CD4-positive, alpha-beta memory T cell (primary cell): Measurements from ENCODE around the gene CSNK1G2. TPM values are rescaled to one million over a fixed set of nuclear protein-coding genes. Genes with fewer than 3 reads are reported as not detected.

Experiments
- CTCF ChIA-PET: fragments of 350-600 bp; sonication (Branson Sonifier 250); formaldehyde crosslinking; loops from one replicate; lab custom pipeline; 2021; ENCODE audit warnings: inconsistent platforms; ENCODE audit not compliant: partially characterized antibody; lab: Charles Lee
- POLR2A ChIA-PET: fragments of 350-600 bp; sonication (Branson Sonifier 250); formaldehyde crosslinking; loops from one replicate; lab custom pipeline; 2021; ENCODE audit not compliant: partially characterized antibody; lab: Charles Lee
- DNase-seq, 5 donors: peaks; one replicate each; pipeline versions ENCODE4 v3.0.0 to v3.0.0-alpha.2; 2020 to 2022; ENCODE audit warnings: mixed read lengths in 1 of 5
- H3K27ac ChIP-seq: one replicate; pipeline ENCODE4 v1.7.0; 2013; ENCODE audit warnings: low read depth, low read length
- H3K27me3 ChIP-seq: 2 replicates; pipeline ENCODE4 v1.7.0; 2013; ENCODE audit warnings: mild to moderate bottlenecking, low read length, moderate library complexity; ENCODE audit not compliant: insufficient read depth
- H3K36me3 ChIP-seq: 2 replicates; pipeline ENCODE4 v1.7.0; 2013; ENCODE audit warnings: mild to moderate bottlenecking, low read length, moderate library complexity; ENCODE audit not compliant: insufficient read depth
- H3K4me1 ChIP-seq: 2 replicates; pipeline ENCODE4 v1.7.0; 2013; ENCODE audit warnings: mild to moderate bottlenecking, low read length, moderate library complexity; ENCODE audit not compliant: insufficient read depth
- H3K4me3 ChIP-seq, 2 donors: one replicate each; pipeline ENCODE4 v1.7.0; 2013; ENCODE audit warnings: low read length in 2 of 2, mild to moderate bottlenecking in 1 of 2
- H3K9me3 ChIP-seq, 2 donors: one replicate each; pipeline ENCODE4 v1.7.0; 2013; ENCODE audit warnings: low read length in 2 of 2, control low read depth in 1 of 2; ENCODE audit not compliant: control insufficient read depth in 1 of 2
- H3K27ac Mint-ChIP-seq, 7 donors: one replicate each; pipeline ENCODE4 v1.8.0; 2020 to 2021; ENCODE audit warnings: mixed read lengths in 7 of 7, mild to moderate bottlenecking in 6 of 7, inconsistent platforms in 3 of 7, moderate library complexity in 3 of 7
- H3K27me3 Mint-ChIP-seq, 2 donors: one replicate each; pipeline ENCODE4 v1.8.0; 2020 to 2021; ENCODE audit warnings: mixed read lengths in 2 of 2
- H3K36me3 Mint-ChIP-seq, 2 donors: one replicate each; pipeline ENCODE4 v1.8.0; 2020 to 2021; ENCODE audit warnings: mixed read lengths in 2 of 2, inconsistent platforms in 1 of 2, mild to moderate bottlenecking in 1 of 2
- H3K4me1 Mint-ChIP-seq, 4 donors: one replicate each; pipeline ENCODE4 v1.8.0; 2020 to 2021; ENCODE audit warnings: mixed read lengths in 4 of 4, mild to moderate bottlenecking in 1 of 4
- H3K4me3 Mint-ChIP-seq, 8 donors: one replicate each; pipeline ENCODE4 v1.8.0; 2020 to 2021; ENCODE audit warnings: mixed read lengths in 8 of 8, mild to moderate bottlenecking in 7 of 8, moderate library complexity in 6 of 8, inconsistent platforms in 3 of 8
- H3K9me3 Mint-ChIP-seq, 8 donors: one replicate each; pipeline ENCODE4 v1.8.0; 2020 to 2021; ENCODE audit warnings: mixed read lengths in 8 of 8, mild to moderate bottlenecking in 5 of 8, inconsistent platforms in 3 of 8, moderate library complexity in 1 of 8
- intact Hi-C: fragments of 100-400 bp; cut with micrococcal nuclease; formaldehyde crosslinking; loops from one replicate; pipeline ENCODE4 v1.15.1; 2023
- polyA plus RNA-seq, 2 donors: library from polyadenylated mRNA; unstranded; fragments of 300-500 nt; fragmentation: Illumina TruSeq; gene quantifications; one replicate each; pipeline ENCODE4 v1.2.3, GENCODE V29; 2021
- total RNA-seq, 2 experiments: library from RNA; stranded (reverse); gene quantifications; one replicate each; pipeline ENCODE4 v1.2.3, GENCODE V29; 2021

Gene CSNK1G2
- total and polyA plus RNA-seq, 4 experiments from 2014 or later, result 11.3 to 144 (median 99.5) TPM

DNA sequence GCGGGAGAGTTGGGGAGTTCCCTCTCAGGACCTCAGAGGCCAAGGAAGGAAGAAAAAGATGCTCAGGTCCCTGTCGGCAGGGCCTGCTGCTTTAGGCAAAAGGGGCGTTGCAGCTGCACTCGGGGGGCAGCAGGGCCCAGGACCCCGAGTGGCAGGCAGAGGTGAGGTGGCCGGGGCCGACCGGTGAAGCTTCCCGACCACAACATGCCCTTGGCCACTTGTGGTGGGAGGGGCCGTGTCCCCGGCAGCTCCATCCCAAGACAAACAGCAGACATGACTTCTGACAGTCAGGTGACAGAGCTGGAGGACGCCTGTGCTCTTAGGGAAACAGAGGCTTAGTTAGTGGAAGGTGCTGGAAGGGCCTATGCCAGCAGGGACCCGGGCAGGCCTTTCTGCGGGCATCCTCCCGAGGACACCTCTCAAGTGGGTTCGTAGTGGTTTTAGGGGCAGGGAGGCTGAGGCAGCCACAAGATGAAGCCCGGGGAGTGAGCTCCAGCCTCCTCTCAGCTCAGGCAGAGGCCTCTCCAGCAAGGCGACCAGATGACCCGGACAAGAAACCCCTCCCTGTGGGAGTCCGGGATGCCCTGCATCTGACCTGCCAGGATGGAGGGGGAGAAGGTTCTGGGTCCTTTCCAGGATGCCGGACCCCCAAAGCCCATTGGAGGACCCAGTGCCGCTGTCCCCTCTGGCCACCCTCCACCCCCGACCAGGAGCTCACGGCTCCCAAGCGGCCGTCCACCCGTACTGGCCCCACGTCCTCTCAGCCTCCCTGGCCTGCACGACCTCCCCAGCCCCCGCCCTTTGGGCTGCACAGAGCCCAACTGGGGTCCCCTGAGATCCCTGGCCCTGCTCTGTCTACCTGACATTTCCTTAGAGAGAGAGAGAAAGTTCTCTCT, 50.3 kb downstream of the CSNK1G2 start:
- Mint-ChIP-seq H3K9me3 (no peaks in the 10 kb centered on the region), H3K4me3 (no peak overlapping the region)

DNA sequence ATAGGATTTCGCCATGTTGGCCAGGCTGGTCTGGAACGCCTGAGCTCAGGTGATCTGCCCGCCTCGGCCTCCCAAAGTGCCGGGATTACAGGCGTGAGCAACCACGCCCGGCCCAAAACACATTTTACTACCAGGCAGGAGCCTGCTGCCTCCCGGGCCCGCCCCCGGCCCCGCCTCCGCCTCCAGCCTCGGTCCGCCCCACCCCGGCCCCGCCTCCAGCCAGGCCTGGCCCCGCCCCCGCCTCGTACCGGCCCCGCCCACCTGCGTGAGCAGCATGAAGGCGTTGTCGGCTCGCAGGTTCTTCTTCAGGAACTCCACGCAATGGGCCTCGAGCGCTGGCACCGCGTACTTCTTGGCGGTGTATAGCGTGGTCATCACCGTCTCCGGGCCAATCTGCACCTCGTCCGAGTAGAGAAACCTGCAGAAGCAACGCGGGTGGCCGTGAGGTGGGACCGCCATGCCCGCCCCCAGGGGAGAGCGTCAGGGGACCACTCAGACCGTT, 51.8 kb downstream of the CSNK1G2 start:
- Histone ChIP-seq H3K9me3 (no peaks in the 10 kb centered on the region), H3K4me1 (no peaks in the 10 kb centered on the region), H3K4me3 (no peak overlapping the region), H3K36me3 (peaks cover 33% of the 10 kb centered on the region), H3K27ac (no peak overlapping the region), H3K27me3 (no peaks in the 10 kb centered on the region)
- ChIA-PET POLR2A (interaction anchor here (0.6 kb wide), 1 partner anchor 92 kb away, joined by 4 read pairs; no protein-coding TSS in a partner anchor), CTCF (no interaction called here)
- H3K9me3 Mint-ChIP-seq, result peaks cover 0 to 2% (median 0%) of the 10 kb centered on the region in 8 donors
- H3K36me3 Mint-ChIP-seq, result peaks cover 9 to 29% of the 10 kb centered on the region in 2 donors
- H3K27me3 Mint-ChIP-seq, result no peaks in the 10 kb centered on the region
- peaks cover 0 to 3% (median 1%) of the 10 kb centered on the region in 4 donors for H3K4me1 Mint-ChIP-seq
- intact Hi-C loops, result no loop called here
- DNase-seq, result peak in 1 of 5 donors; percentile 27
- no peak overlapping the region for H3K4me3 Mint-ChIP-seq
- peak overlapping the region in 2 of 7 donors; percentile 18 to 57 for H3K27ac Mint-ChIP-seq

More for the DNA sequence above, 50.3 kb downstream of the CSNK1G2 start:
- peak overlapping the region in 2 of 7 donors; percentile 41 to 85 for H3K27ac Mint-ChIP-seq
- no peaks in the 10 kb centered on the region for H3K4me1 Mint-ChIP-seq
- no peaks in the 10 kb centered on the region for H3K9me3 ChIP-seq
- H3K4me3 ChIP-seq, result no peak overlapping the region
- peaks cover 38% of the 10 kb centered on the region for H3K36me3 ChIP-seq
- peak in 1 of 5 donors; percentile 27 for DNase-seq
- H3K27me3 ChIP-seq, result no peaks in the 10 kb centered on the region
- H3K27ac ChIP-seq, result no peak overlapping the region
- intact Hi-C loops, result no loop called here
- ChIA-PET CTCF (interaction anchor here (0.5 kb wide), 1 partner anchor 328 kb away, joined by 3 read pairs; no protein-coding TSS in a partner anchor), POLR2A (interaction anchor here (0.7 to 1.2 kb wide), 2 partner anchors 9 to 35 kb away, joined by 3 read pairs; no protein-coding TSS in a partner anchor)
- no peaks in the 10 kb centered on the region for H3K27me3 Mint-ChIP-seq
- no peaks in the 10 kb centered on the region for H3K4me1 ChIP-seq
- peaks cover 4 to 31% of the 10 kb centered on the region in 2 donors for H3K36me3 Mint-ChIP-seq

DNA sequence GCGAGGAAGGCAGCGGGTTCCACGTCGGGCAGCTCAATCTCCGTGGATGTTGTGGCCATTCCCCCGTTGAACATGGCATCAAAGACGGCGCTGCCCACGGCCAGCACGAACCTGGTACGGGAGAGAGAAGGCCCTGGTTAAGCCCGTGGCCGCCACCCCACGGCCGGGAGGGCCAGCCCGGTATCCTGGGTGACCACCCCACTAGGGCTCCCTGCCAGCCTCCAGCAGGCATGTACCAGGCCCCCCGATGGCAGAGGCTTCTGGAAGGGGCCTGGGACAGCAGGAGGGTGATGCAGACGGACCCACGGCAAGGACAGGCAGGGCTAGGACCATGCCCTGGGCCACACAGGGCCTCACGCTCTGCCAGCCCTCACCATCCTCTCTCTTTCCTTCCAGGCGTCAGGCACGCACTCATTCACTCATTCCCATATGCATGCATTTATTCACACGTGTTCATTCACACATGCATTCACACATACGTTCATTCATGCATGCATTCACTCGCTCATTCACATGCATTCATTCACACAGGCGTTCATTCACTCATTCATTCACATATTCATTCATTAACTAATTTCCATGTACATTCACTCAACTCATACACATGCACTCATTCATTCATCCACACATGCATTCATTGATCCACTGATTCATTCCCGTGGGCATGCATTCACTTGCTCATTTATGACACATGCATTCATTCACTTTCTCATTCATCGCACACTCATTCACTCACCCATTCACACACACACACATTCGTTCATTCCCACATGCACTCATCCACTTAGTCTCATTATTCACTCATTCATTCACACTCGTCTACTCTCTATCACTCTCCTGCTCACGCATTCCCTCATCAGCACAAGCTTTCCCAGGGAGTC, 56.6 kb downstream of the CSNK1G2 start:
- H3K4me3 ChIP-seq, result no peak overlapping the region
- DNase-seq, result no peak
- Mint-ChIP-seq H3K4me1 (peaks cover 0 to 6% (median 4%) of the 10 kb centered on the region in 4 donors), H3K9me3 (peaks cover 0 to 2% (median 0%) of the 10 kb centered on the region in 8 donors), H3K36me3 (peaks cover 16 to 24% of the 10 kb centered on the region in 2 donors), H3K27ac (peak overlapping the region in 3 of 7 donors; percentile 1 to 50 (median 48)), H3K27me3 (no peaks in the 10 kb centered on the region), H3K4me3 (no peak overlapping the region)
- POLR2A ChIA-PET, result interaction anchor here (1.0 kb wide), 1 partner anchor 54 kb away, joined by 3 read pairs; no protein-coding TSS in a partner anchor
- no peaks in the 10 kb centered on the region for H3K27me3 ChIP-seq
- no peaks in the 10 kb centered on the region for H3K9me3 ChIP-seq
- intact Hi-C loops, result no loop called here
- H3K36me3 ChIP-seq, result peaks cover 7% of the 10 kb centered on the region
- H3K27ac ChIP-seq, result no peak overlapping the region
- H3K4me1 ChIP-seq, result no peaks in the 10 kb centered on the region
- CTCF ChIA-PET, result interaction anchor here (0.6 kb wide), 1 partner anchor 73 kb away, joined by 3 read pairs; no protein-coding TSS in a partner anchor

DNA sequence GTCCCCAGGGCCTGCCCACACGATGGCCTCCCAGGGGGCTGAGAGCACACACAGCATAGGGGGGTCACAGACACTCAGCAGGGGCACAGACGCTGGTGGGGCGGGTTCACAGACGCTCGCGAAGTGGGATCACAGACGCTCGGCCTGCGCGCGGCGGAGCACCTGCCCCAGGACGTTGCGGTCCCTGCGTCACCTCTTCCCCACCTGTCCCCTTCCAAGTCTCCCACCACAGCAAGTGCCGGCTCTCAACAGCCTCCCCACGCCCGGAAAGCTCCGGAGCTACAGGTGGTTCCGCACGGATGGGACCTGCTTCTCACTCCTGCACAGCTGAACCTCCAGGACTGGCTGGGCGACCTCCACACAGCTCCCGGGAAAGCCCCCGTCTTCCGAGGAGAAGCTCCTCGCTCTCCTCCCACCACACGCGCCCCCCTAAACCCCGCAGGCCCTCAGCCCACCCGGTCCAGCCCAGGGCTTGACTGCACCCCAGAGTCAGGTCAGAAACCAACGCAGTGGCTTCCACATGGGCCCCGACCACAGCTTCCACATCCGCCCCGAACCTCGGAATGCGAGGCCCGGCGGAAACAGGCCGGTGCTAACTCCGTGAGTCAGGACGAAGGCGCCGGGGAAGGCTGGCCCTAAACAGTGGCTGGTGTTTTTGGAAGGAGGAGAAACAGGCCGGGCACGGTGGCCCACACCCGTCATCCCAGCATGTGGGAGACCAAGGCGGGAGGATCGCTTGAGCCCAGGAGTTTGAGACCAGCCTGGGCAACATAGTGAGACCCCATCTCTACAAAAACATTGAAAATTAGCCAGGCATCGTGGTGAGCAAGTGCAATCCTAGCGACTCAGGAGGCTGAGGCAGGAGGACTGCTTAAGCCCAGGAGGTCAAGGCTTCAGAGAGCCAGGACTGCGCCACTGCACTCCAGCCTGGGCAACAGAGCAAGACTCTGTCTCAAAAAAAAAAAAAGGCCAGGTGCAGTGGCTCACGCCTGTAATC, 58.0 kb downstream of the CSNK1G2 start:
- peak overlapping the region in 1 of 7 donors; percentile 42 for H3K27ac Mint-ChIP-seq
- Histone ChIP-seq H3K9me3 (no peaks in the 10 kb centered on the region), H3K27ac (no peak overlapping the region), H3K27me3 (no peaks in the 10 kb centered on the region), H3K4me3 (no peak overlapping the region), H3K36me3 (peaks cover 7% of the 10 kb centered on the region), H3K4me1 (no peaks in the 10 kb centered on the region)
- no peaks in the 10 kb centered on the region for H3K27me3 Mint-ChIP-seq
- peaks cover 23 to 27% of the 10 kb centered on the region in 2 donors for H3K36me3 Mint-ChIP-seq
- peak overlapping the region in 1 of 8 donors; percentile 59 for H3K4me3 Mint-ChIP-seq
- peaks cover 0 to 2% (median 0%) of the 10 kb centered on the region in 8 donors for H3K9me3 Mint-ChIP-seq
- peaks cover 4 to 7% (median 5%) of the 10 kb centered on the region in 4 donors for H3K4me1 Mint-ChIP-seq
- DNase-seq, result no peak
- intact Hi-C loops, result no loop called here
- CTCF ChIA-PET, result no interaction called here
- POLR2A ChIA-PET, result interaction anchor here (1.0 kb wide), 1 partner anchor 53 kb away, joined by 3 read pairs; no protein-coding TSS in a partner anchor

DNA sequence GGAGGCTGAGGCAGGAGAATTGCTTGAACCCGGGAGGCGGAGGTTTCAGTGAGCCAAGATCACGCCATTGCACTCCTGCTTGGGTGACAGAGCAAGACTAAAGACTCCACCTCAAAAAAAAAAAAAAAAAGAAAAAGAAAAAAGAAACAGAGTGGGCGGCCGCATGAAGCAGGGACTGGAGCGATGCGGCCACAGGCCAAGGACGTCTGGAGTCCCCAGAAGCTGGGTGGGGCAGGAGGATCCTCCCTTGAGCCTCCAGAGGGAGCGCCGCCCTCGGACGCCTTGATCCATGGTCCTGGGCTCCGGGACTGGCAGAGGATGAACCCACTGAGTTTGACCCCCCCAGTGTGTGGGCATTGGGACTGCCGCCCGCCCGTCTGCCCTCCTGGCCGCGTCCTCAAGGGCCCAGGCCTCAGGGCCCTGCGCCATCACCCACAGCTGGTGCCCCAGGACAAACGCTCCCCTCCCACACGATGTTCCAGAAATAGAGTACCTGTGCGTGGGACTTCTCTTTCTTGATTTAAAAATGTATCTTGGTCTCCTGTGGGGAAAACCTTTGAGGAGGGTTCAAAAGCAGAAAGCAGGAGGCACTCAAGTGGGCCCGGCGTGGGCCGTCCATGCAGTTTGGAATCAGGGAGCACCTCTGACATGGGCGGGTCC, 59.0 kb downstream of the CSNK1G2 start:
- intact Hi-C loops, result no loop called here
- no peaks in the 10 kb centered on the region for H3K4me1 ChIP-seq
- H3K27ac ChIP-seq, result no peak overlapping the region
- Mint-ChIP-seq H3K4me1 (peaks cover 4 to 7% (median 5%) of the 10 kb centered on the region in 4 donors), H3K9me3 (peaks cover 0 to 2% (median 0%) of the 10 kb centered on the region in 8 donors), H3K36me3 (peaks cover 24 to 26% of the 10 kb centered on the region in 2 donors), H3K4me3 (no peak overlapping the region), H3K27ac (no peak overlapping the region), H3K27me3 (no peaks in the 10 kb centered on the region)
- POLR2A ChIA-PET, result interaction anchor here (1.4 kb wide), 1 partner anchor 10 kb away, joined by 3 read pairs; no protein-coding TSS in a partner anchor
- H3K36me3 ChIP-seq, result peaks cover 7% of the 10 kb centered on the region
- H3K27me3 ChIP-seq, result no peaks in the 10 kb centered on the region
- no peak for DNase-seq
- CTCF ChIA-PET, result no interaction called here
- H3K9me3 ChIP-seq, result no peaks in the 10 kb centered on the region
- H3K4me3 ChIP-seq, result no peak overlapping the region
